ENCODE data around the gene WNT9A.

WNT9A gene

GRCh38 chr1:227954163-227954850, 6.6 kb upstream of the WNT9A start:
- DNase-seq (ENCODE audit: low read depth, low spot score), result no peak

- DNase-seq (ENCODE audit: low read depth, low spot score), result no peak
Measured at GRCh38 chr1:227953022-227953412, 5.3 kb upstream of the WNT9A start.

GRCh38 chr1:227952374-227953021, 4.8 kb upstream of the WNT9A start:
- DNase-seq (ENCODE audit: low read depth, low spot score), result no peak

- DNase-seq (ENCODE audit: low read depth, low spot score), result no peak
Measured at GRCh38 chr1:227951624-227952373, 4.1 kb upstream of the WNT9A start.

- DNase-seq (ENCODE audit: low read depth, low spot score), result no peak
Measured at GRCh38 chr1:227950735-227951346, 3.1 kb upstream of the WNT9A start.

GRCh38 chr1:227949954-227950734, 2.4 kb upstream of the WNT9A start:
- no peak for DNase-seq (ENCODE audit: low read depth, low spot score)

- no peak for DNase-seq (ENCODE audit: low read depth, low spot score)
Measured at GRCh38 chr1:227949341-227949921, 1.7 kb upstream of the WNT9A start.

- DNase-seq (ENCODE audit: low read depth, low spot score), result no peak
Measured at GRCh38 chr1:227948493-227949260, 945 bp upstream of the WNT9A start.

- no peak for DNase-seq (ENCODE audit: low read depth, low spot score)
Measured at GRCh38 chr1:227947386-227947675, 401 bp downstream of the WNT9A start.

- DNase-seq (ENCODE audit: low read depth, low spot score), result no peak
Measured at GRCh38 chr1:227946624-227947385, 927 bp downstream of the WNT9A start.

- peak; percentile 75 for DNase-seq (ENCODE audit: low read depth, low spot score)
Measured at GRCh38 chr1:227945891-227946623, 1.7 kb downstream of the WNT9A start.

- no peak for DNase-seq (ENCODE audit: low read depth, low spot score)
Measured at GRCh38 chr1:227944931-227945890, 2.5 kb downstream of the WNT9A start.

GRCh38 chr1:227944090-227944930, 3.4 kb downstream of the WNT9A start:
- DNase-seq (ENCODE audit: low read depth, low spot score), result no peak

- no peak for DNase-seq (ENCODE audit: low read depth, low spot score)
Measured at GRCh38 chr1:227943381-227944089, 4.2 kb downstream of the WNT9A start.

- DNase-seq (ENCODE audit: low read depth, low spot score), result no peak
Measured at GRCh38 chr1:227942716-227943261, 4.9 kb downstream of the WNT9A start.
